GM12878 (cell line): Measurements from ENCODE around the gene DNAH11. TPM values are rescaled to one million over a fixed set of nuclear protein-coding genes. Genes with fewer than 3 reads are reported as not detected.

Source experiments
- ATAC-seq: fragments of 200-7000 bp; cut with Tn5 transposase; 3 replicates; pipeline ENCODE4 v1.9.1; 2020; ENCODE audit warnings: mild to moderate bottlenecking, moderate library complexity
- BruUV-seq: library from RNA; stranded (reverse); fragments of 400-500 nt; replicated peaks from 2 replicates; lab custom pipeline; 2021; lab: Mats Ljungman, UMichigan
- CTCF ChIA-PET: fragments of 300-600 bp; sonication (Branson Sonifier 250); formaldehyde crosslinking; extraction: SDS; loops from one replicate; lab custom pipeline; 2021; ENCODE audit warnings: inconsistent platforms; lab: Yijun Ruan, JAX
- POLR2A ChIA-PET: fragments of 350-600 bp; formaldehyde crosslinking; extraction: SDS; loops from one replicate; lab custom pipeline; 2021; ENCODE audit warnings: inconsistent platforms; lab: Charles Lee
- RAD21 ChIA-PET: fragments of 300-600 bp; sonication (Branson Sonifier 250); formaldehyde crosslinking; loops from one replicate; lab custom pipeline; 2023; ENCODE audit warnings: antibody characterized with exemption; ENCODE audit not compliant: unreplicated experiment; lab: Charles Lee
- SMC1A ChIA-PET: fragments of 300-600 bp; sonication (Branson Sonifier 250); formaldehyde crosslinking; loops from one replicate; lab custom pipeline; 2023; ENCODE audit not compliant: unreplicated experiment, uncharacterized antibody; lab: Charles Lee
- DNase-seq: peaks from one replicate; pipeline ENCODE4 v3.0.0-alpha.2; 2011; ENCODE audit warnings: low read depth, low spot score
- FAIRE-seq: peaks from 3 replicates; lab custom pipeline; 2011; peaks lifted over from hg19 to GRCh38; lab: Jason Lieb, UNC
- H2AFZ ChIP-seq: 2 replicates; pipeline ENCODE4 v1.6.0; 2011; ENCODE audit warnings: low read depth, low read length, control low read depth; ENCODE audit not compliant: control insufficient read depth
- H3K27ac ChIP-seq: 2 replicates; pipeline ENCODE4 v1.5.1; 2011; ENCODE audit warnings: control low read depth; ENCODE audit not compliant: control insufficient read depth, insufficient read depth
- H3K27me3 ChIP-seq, 2 experiments: replicated peaks in 1 of 2; 2 replicates each; pipeline versions ENCODE4 v1.6.0 to v1.6.1; 2011; ENCODE audit warnings: low read length in 1 of 2; ENCODE audit not compliant: control insufficient read depth in 2 of 2, insufficient read depth in 2 of 2
- H3K36me3 ChIP-seq, 2 experiments: 2 replicates each; pipeline ENCODE4 v1.5.1; 2011; ENCODE audit warnings: low read length in 1 of 2; ENCODE audit not compliant: control insufficient read depth in 2 of 2, insufficient read depth in 2 of 2
- H3K4me1 ChIP-seq: 2 replicates; pipeline ENCODE4 v1.6.1; 2011; ENCODE audit warnings: mild to moderate bottlenecking, low read length, moderate library complexity, mixed read lengths; ENCODE audit not compliant: control insufficient read depth, insufficient read depth
- H3K4me2 ChIP-seq: 2 replicates; pipeline ENCODE4 v1.6.0; 2011; ENCODE audit warnings: control low read depth; ENCODE audit not compliant: control insufficient read depth, insufficient read depth
- H3K4me3 ChIP-seq: fragments of 200-600 bp; sonication (generic); 2 replicates; pipeline ENCODE4 v1.5.1; 2016
- H3K79me2 ChIP-seq: 2 replicates; pipeline ENCODE4 v1.6.0; 2011; ENCODE audit warnings: low read length; ENCODE audit not compliant: control insufficient read depth, insufficient read depth
- H3K9ac ChIP-seq: 2 replicates; pipeline ENCODE4 v1.8.0; 2011; ENCODE audit warnings: low read length, control low read depth, mixed read lengths; ENCODE audit not compliant: control insufficient read depth, insufficient read depth
- H3K9me3 ChIP-seq: replicated peaks from 3 replicates; pipeline ENCODE4 v1.5.1; 2011; ENCODE audit warnings: mild to moderate bottlenecking, low read length; ENCODE audit not compliant: control insufficient read depth, insufficient read depth
- H4K20me1 ChIP-seq: 2 replicates; pipeline ENCODE4 v1.6.0; 2011; ENCODE audit not compliant: control insufficient read depth, insufficient read depth
- CHD2 ChIP-seq: IDR thresholded peaks from 2 replicates; pipeline ENCODE4 v1.6.1; 2011; ENCODE audit warnings: low read depth, low read length, improper control_type of control experiment, borderline replicate concordance
- CHD4 ChIP-seq: fragments of 200-600 bp; sonication (generic); IDR thresholded peaks from 2 replicates; pipeline ENCODE4 v1.6.1; 2016; ENCODE audit warnings: mild to moderate bottlenecking
- HDAC6 ChIP-seq: fragments of 200-600 bp; sonication (generic); IDR thresholded peaks from one replicate; pipeline ENCODE4 v1.8.0; 2017; ENCODE audit warnings: antibody characterized with exemption; ENCODE audit not compliant: unreplicated experiment
- KLF5 ChIP-seq: fragments of 450-650 bp; IDR thresholded peaks from 2 replicates; pipeline ENCODE4 v1.6.1; 2014; ENCODE audit warnings: mild to moderate bottlenecking; ENCODE audit not compliant: partially characterized antibody
- LARP7 ChIP-seq: fragments of 450-650 bp; IDR thresholded peaks from 2 replicates; pipeline ENCODE4 v1.6.1; 2017; ENCODE audit warnings: mild to moderate bottlenecking
- MEF2A ChIP-seq: IDR thresholded peaks from 2 replicates; pipeline ENCODE4 v1.6.1; 2011; ENCODE audit warnings: low read depth, mild to moderate bottlenecking, low read length, moderate library complexity; ENCODE audit not compliant: insufficient read depth
- NFXL1 ChIP-seq: fragments of 450-650 bp; IDR thresholded peaks from 2 replicates; pipeline ENCODE4 v1.6.1; 2017; ENCODE audit warnings: antibody characterized with exemption, mild to moderate bottlenecking, borderline replicate concordance
- RUNX3 ChIP-seq: IDR thresholded peaks from 2 replicates; pipeline ENCODE4 v1.6.1; 2012; ENCODE audit warnings: low read length, inconsistent platforms
- SMAD1 ChIP-seq: fragments of 450-650 bp; IDR thresholded peaks from 2 replicates; pipeline ENCODE4 v1.6.1; 2018; ENCODE audit warnings: mild to moderate bottlenecking, low read depth; ENCODE audit not compliant: partially characterized antibody
- SPI1 ChIP-seq: IDR thresholded peaks from 2 replicates; pipeline ENCODE4 v1.6.1; 2011; ENCODE audit warnings: low read depth, mild to moderate bottlenecking, low read length, moderate library complexity, borderline replicate concordance; ENCODE audit not compliant: insufficient read depth
- TBL1XR1 ChIP-seq: IDR thresholded peaks from 2 replicates; pipeline ENCODE4 v1.6.1; 2012; ENCODE audit warnings: low read depth, low read length, improper control_type of control experiment
- WGBS: methylation state at CpG from one replicate; pipeline ENCODE4 v1.1.6; 2016; ENCODE audit warnings: low lambda C conversion rate; ENCODE audit not compliant: insufficient replicate concordance, insufficient coverage; ENCODE audit errors: missing lambda C conversion rate; 5-methylcytosine and 5-hydroxymethylcytosine counted together
- in situ Hi-C: fragments of 300-500 bp; cut with MboI; formaldehyde crosslinking; loops from 9 replicates; pipeline ENCODE4 v1.14.3; 2018; ENCODE audit warnings: mixed read lengths
- intact Hi-C: fragments of 100-400 bp; cut with micrococcal nuclease; formaldehyde crosslinking; loops from one replicate; pipeline ENCODE4 v1.14.2; 2022; ENCODE audit not compliant: unreplicated experiment
- polyA plus RNA-seq, 11 experiments: library from polyadenylated mRNA; depleted of rRNA in 4 of 11; unstranded in 6 of 11; stranded (reverse) in 5 of 11; fragments of >200 nt; fragmentation: Nextera tagmentation in 4 of 11; fragmentation: Illumina TruSeq in 1 of 11; extraction: Ambion mirVana in 4 of 11; extraction: Trizol in 1 of 11; gene quantifications; 1 replicate in 1 of 11; 2 replicates in 10 of 11; pipeline versions ENCODE4 v1.2.1 to v1.2.3, GENCODE V29; 2011 to 2016; ENCODE audit warnings: inconsistent platforms in 2 of 11, missing spikeins in 2 of 11, low read depth in 1 of 11
- total RNA-seq, 4 experiments: library from RNA; depleted of rRNA in 3 of 4; stranded (reverse); fragments of >200 nt in 3 of 4; fragmentation: Illumina TruSeq in 1 of 4; extraction: Trizol in 1 of 4; gene quantifications; 2 replicates each; pipeline versions ENCODE4 v1.2.1 to v1.2.3, GENCODE V29; 2013 to 2021
- TF ChIP-seq, protein P1 (sequence below): fragments of 450-650 bp; IDR thresholded peaks from 2 replicates; pipeline ENCODE4 v1.6.1; 2017; ENCODE audit warnings: low read depth, mild to moderate bottlenecking, moderate library complexity
- TF ChIP-seq, protein P2 (sequence below): IDR thresholded peaks from 2 replicates; pipeline ENCODE4 v1.6.1; 2011; ENCODE audit warnings: borderline replicate concordance, low read depth, mild to moderate bottlenecking, moderate library complexity, low read length; ENCODE audit not compliant: insufficient read depth, poor library complexity, severe bottlenecking

DNAH11 gene
- total and polyA plus RNA-seq, 10 of the 15 experiments (the other 5 are each of a cell fraction or from before 2014, with no cell fraction given): 0.03 to 0.56 (median 0.10) TPM

DNA sequence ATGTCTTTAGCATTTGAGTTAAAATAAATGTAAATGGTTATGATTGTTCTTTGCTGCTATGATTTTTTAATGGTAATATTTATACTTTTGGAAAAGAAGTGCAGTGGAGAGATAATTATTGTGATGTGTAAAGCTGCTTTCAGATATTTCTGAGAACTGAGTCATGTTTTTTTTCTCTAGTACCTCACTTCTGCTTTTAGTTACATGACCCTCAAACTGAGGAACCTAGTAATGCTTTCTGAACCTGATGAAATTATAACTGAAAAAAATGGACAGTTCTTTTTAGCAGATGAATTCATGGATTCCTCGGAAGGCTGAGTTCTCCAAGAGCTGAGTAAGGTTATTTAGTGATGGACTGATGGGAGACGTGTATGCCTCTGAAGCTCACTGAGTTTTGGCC is 235.1 kb downstream of the DNAH11 start:
- POLR2A ChIA-PET: no interaction called here
- CTCF ChIA-PET: interaction anchor here (1.0 to 1.2 kb wide), 2 partner anchors 10 to 521 kb away, joined by 3 read pairs; no protein-coding TSS in a partner anchor
- H2AFZ ChIP-seq: no peak overlapping the region
- H3K36me3 ChIP-seq: no peaks in the 10 kb centered on the region
- no peak overlapping the region for H3K27ac ChIP-seq
- H3K79me2 ChIP-seq: no peaks in the 10 kb centered on the region
- BruUV-seq: no TSS peak
- in situ Hi-C loops (no loop called here), intact Hi-C loops (no loop called here)
- no peak for DNase-seq
- H3K4me3 ChIP-seq: no peak overlapping the region
- H3K4me2 ChIP-seq: no peak overlapping the region
- H3K9me3 ChIP-seq: no peaks in the 10 kb centered on the region
- WGBS: 36% methylated on average over 2 of the region's 2 CpGs
- H3K4me1 ChIP-seq: no peaks in the 10 kb centered on the region
- no peak for ATAC-seq
- TF ChIP-seq KLF5 (no peak), RUNX3 (no peak), TBL1XR1 (no peak)
- peaks cover 0 to 3% of the 10 kb centered on the region in 2 experiments; a peak in 1 of 4 replicates for H3K27me3 ChIP-seq
- no peak overlapping the region for H3K9ac ChIP-seq
- no peaks in the 10 kb centered on the region for H4K20me1 ChIP-seq
- RAD21 ChIA-PET: no interaction called here
- no peak for FAIRE-seq
- SMC1A ChIA-PET: interaction anchor here (1.5 kb wide), 1 partner anchor 11 kb away, joined by 3 read pairs; no protein-coding TSS in a partner anchor

DNA sequence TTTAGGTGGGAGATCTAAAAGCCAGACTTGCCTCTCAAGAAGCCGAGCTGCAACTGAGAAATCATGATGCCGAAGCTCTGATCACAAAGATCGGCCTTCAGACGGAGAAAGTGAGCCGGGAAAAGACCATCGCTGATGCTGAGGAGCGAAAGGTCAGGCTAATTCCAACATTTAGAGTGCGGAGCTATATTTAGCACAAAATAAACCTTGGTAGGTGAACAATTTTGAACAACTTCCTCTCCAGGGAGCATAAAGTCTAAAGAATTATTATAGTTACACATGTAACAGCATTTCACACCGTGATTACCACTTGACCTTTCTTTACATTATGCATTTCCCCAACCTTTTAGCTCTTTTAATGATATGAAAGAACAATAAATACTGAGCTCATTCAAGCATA is 236.1 kb downstream of the DNAH11 start:
- intact Hi-C loops: no loop called here
- BruUV-seq: no TSS peak
- no peak overlapping the region for H2AFZ ChIP-seq
- H3K4me1 ChIP-seq: no peaks in the 10 kb centered on the region
- H3K4me3 ChIP-seq: no peak overlapping the region
- ChIA-PET SMC1A (interaction anchor here (0.6 to 1.5 kb wide), 2 partner anchors 12 to 13 kb away, joined by 3 read pairs; no protein-coding TSS in a partner anchor), POLR2A (no interaction called here), RAD21 (no interaction called here), CTCF (interaction anchor here (1.0 to 1.2 kb wide), 3 partner anchors 11 to 523 kb away, joined by 3 read pairs; no protein-coding TSS in a partner anchor)
- H3K79me2 ChIP-seq: no peaks in the 10 kb centered on the region
- peaks cover 0 to 3% of the 10 kb centered on the region in 2 experiments; a peak in 1 of 4 replicates for H3K27me3 ChIP-seq
- ATAC-seq (no peak), DNase-seq (no peak), FAIRE-seq (no peak)
- no peaks in the 10 kb centered on the region for H4K20me1 ChIP-seq
- no peaks in the 10 kb centered on the region for H3K9me3 ChIP-seq
- H3K27ac ChIP-seq: no peak overlapping the region
- H3K9ac ChIP-seq: no peak overlapping the region
- WGBS: 54% methylated on average over 9 of the region's 9 CpGs
- in situ Hi-C loops: no loop called here
- H3K4me2 ChIP-seq: no peak overlapping the region
- H3K36me3 ChIP-seq: no peaks in the 10 kb centered on the region
- TF ChIP-seq NFXL1 (no peak), SMAD1 (no peak), HDAC6 (no peak), LARP7 (no peak), CHD2 (no peak), SPI1 (no peak), CHD4 (no peak), MEF2A (no peak), RUNX3 (no peak)
- TF ChIP-seq, protein P1, sequence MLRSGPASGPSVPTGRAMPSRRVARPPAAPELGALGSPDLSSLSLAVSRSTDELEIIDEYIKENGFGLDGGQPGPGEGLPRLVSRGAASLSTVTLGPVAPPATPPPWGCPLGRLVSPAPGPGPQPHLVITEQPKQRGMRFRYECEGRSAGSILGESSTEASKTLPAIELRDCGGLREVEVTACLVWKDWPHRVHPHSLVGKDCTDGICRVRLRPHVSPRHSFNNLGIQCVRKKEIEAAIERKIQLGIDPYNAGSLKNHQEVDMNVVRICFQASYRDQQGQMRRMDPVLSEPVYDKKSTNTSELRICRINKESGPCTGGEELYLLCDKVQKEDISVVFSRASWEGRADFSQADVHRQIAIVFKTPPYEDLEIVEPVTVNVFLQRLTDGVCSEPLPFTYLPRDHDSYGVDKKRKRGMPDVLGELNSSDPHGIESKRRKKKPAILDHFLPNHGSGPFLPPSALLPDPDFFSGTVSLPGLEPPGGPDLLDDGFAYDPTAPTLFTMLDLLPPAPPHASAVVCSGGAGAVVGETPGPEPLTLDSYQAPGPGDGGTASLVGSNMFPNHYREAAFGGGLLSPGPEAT: no peak
- TF ChIP-seq, protein P2, sequence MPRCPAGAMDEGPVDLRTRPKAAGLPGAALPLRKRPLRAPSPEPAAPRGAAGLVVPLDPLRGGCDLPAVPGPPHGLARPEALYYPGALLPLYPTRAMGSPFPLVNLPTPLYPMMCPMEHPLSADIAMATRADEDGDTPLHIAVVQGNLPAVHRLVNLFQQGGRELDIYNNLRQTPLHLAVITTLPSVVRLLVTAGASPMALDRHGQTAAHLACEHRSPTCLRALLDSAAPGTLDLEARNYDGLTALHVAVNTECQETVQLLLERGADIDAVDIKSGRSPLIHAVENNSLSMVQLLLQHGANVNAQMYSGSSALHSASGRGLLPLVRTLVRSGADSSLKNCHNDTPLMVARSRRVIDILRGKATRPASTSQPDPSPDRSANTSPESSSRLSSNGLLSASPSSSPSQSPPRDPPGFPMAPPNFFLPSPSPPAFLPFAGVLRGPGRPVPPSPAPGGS: no peak
